HEK293T (cell line): Measurements from ENCODE around the gene THSD4.

Source experiments
- CTCF ChIA-PET: fragments of 350-600 bp; formaldehyde crosslinking; extraction: SDS; loops from one replicate; lab custom pipeline; 2021; ENCODE audit warnings: antibody characterized with exemption, inconsistent platforms; lab: Yijun Ruan, JAX
- POLR2A ChIA-PET: fragments of 350-600 bp; formaldehyde crosslinking; extraction: SDS; loops from one replicate; lab custom pipeline; 2020; ENCODE audit warnings: antibody characterized with exemption, inconsistent platforms; lab: Yijun Ruan, JAX
- DNase-seq: peaks from one replicate; pipeline ENCODE4 v3.0.0; 2012; ENCODE audit warnings: mixed read lengths; ENCODE audit errors: extremely low spot score
- ARNT ChIP-seq: fragments of 450-650 bp; IDR thresholded peaks from 2 replicates; pipeline ENCODE4 v1.6.1; 2017; ENCODE audit warnings: mild to moderate bottlenecking
- BHLHE40 ChIP-seq: fragments of 450-650 bp; IDR thresholded peaks from 2 replicates; pipeline ENCODE4 v1.6.1; 2016; ENCODE audit warnings: mild to moderate bottlenecking, moderate library complexity, borderline replicate concordance
- CTBP1 ChIP-seq: fragments of 450-650 bp; IDR thresholded peaks from 2 replicates; pipeline ENCODE4 v1.6.1; 2016; ENCODE audit warnings: borderline replicate concordance
- ELF4 ChIP-seq: fragments of 450-650 bp; IDR thresholded peaks from 2 replicates; pipeline ENCODE4 v1.6.1; 2017; ENCODE audit warnings: antibody characterized with exemption
- FOXA1 ChIP-seq: fragments of 450-650 bp; IDR thresholded peaks from 2 replicates; pipeline ENCODE4 v1.6.1; 2016; ENCODE audit warnings: mild to moderate bottlenecking
- FOXK2 ChIP-seq: fragments of 450-650 bp; IDR thresholded peaks from 2 replicates; pipeline ENCODE4 v1.6.1; 2016; ENCODE audit warnings: mild to moderate bottlenecking
- FOXM1 ChIP-seq: fragments of 450-650 bp; IDR thresholded peaks from 2 replicates; pipeline ENCODE4 v1.6.1; 2017; ENCODE audit warnings: mild to moderate bottlenecking, borderline replicate concordance
- HDGF ChIP-seq: fragments of 450-650 bp; IDR thresholded peaks from 2 replicates; pipeline ENCODE4 v1.6.1; 2017; ENCODE audit warnings: antibody characterized with exemption, borderline replicate concordance
- L3MBTL2 ChIP-seq: fragments of 450-650 bp; conservative IDR thresholded peaks from 2 replicates; pipeline ENCODE4 v1.6.1; 2016; ENCODE audit warnings: mild to moderate bottlenecking
- LEF1 ChIP-seq: fragments of 450-650 bp; IDR thresholded peaks from 2 replicates; pipeline ENCODE4 v1.6.1; 2017; ENCODE audit warnings: mild to moderate bottlenecking, borderline replicate concordance
- NFRKB ChIP-seq: fragments of 450-650 bp; IDR thresholded peaks from 2 replicates; pipeline ENCODE4 v1.6.1; 2016; ENCODE audit warnings: mild to moderate bottlenecking, moderate library complexity
- PKNOX1 ChIP-seq: fragments of 450-650 bp; IDR thresholded peaks from 2 replicates; pipeline ENCODE4 v1.6.1; 2016
- SP1 ChIP-seq: fragments of 450-650 bp; IDR thresholded peaks from 2 replicates; pipeline ENCODE4 v1.6.1; 2017
- SUZ12 ChIP-seq: fragments of 450-650 bp; IDR thresholded peaks from 2 replicates; pipeline ENCODE4 v1.6.1; 2016; ENCODE audit warnings: mild to moderate bottlenecking
- TARDBP ChIP-seq: fragments of 450-650 bp; IDR thresholded peaks from 2 replicates; pipeline ENCODE4 v1.6.1; 2016
- ZNF384 ChIP-seq: fragments of 450-650 bp; IDR thresholded peaks from 2 replicates; pipeline ENCODE4 v1.6.1; 2016

The THSD4 gene

GRCh38 chr15:71465131-71465955 is 350.1 kb downstream of the THSD4 start:
- CTCF ChIA-PET = interaction anchor here (0.7 kb wide), 2 partner anchors 87 to 1266 kb away, joined by 3 read pairs; no protein-coding TSS in a partner anchor
- no peak for DNase-seq
- POLR2A ChIA-PET = no interaction called here
- TF ChIP-seq LEF1 (no peak), L3MBTL2 (no peak), CTBP1 (no peak), ELF4 (no peak), BHLHE40 (no peak), ZNF384 (no peak), NFRKB (no peak), TARDBP (no peak), FOXK2 (no peak), SUZ12 (no peak), ARNT (no peak), HDGF (no peak)

- TF ChIP-seq TARDBP (no peak), SUZ12 (no peak), HDGF (no peak), FOXA1 (no peak), ELF4 (no peak), SP1 (no peak), PKNOX1 (no peak), LEF1 (no peak), BHLHE40 (no peak), NFRKB (no peak), FOXM1 (no peak), FOXK2 (no peak), ARNT (no peak), CTBP1 (no peak), L3MBTL2 (no peak), ZNF384 (no peak)
- CTCF ChIA-PET = interaction anchor here (0.8 to 1.0 kb wide), 2 partner anchors 12 to 16 kb away, joined by 3 read pairs; no protein-coding TSS in a partner anchor
- no peak for DNase-seq
- POLR2A ChIA-PET = no interaction called here
Measured at GRCh38 chr15:71468715-71469114, 353.4 kb downstream of the THSD4 start.

- TF ChIP-seq ARNT (no peak), CTBP1 (no peak), SP1 (no peak), FOXM1 (no peak), LEF1 (no peak)
- no peak for DNase-seq
- POLR2A ChIA-PET = no interaction called here
- CTCF ChIA-PET = interaction anchor here (1.0 kb wide), 1 partner anchor 12 kb away, joined by 3 read pairs; no protein-coding TSS in a partner anchor
Measured at GRCh38 chr15:71469413-71469812, 354.1 kb downstream of the THSD4 start.

GRCh38 chr15:71471347-71471746 is 356.1 kb downstream of the THSD4 start:
- no peak for TF ChIP-seq BHLHE40
- TF ChIP-seq SP1 = no peak
- TF ChIP-seq ARNT = no peak
- TF ChIP-seq FOXK2 = no peak
- TF ChIP-seq PKNOX1 = no peak
- no peak for TF ChIP-seq LEF1
- TF ChIP-seq FOXM1 = no peak
- TF ChIP-seq TARDBP = no peak
- TF ChIP-seq SUZ12 = no peak
- CTCF ChIA-PET = no interaction called here
- POLR2A ChIA-PET = no interaction called here
- no peak for DNase-seq

GRCh38 chr15:71472566-71472965 is 357.3 kb downstream of the THSD4 start:
- ChIA-PET CTCF (no interaction called here), POLR2A (no interaction called here)
- TF ChIP-seq SP1 = no peak
- no peak for TF ChIP-seq FOXK2
- TF ChIP-seq ARNT = no peak
- no peak for TF ChIP-seq ELF4
- no peak for TF ChIP-seq ZNF384
- TF ChIP-seq PKNOX1 = no peak
- no peak for TF ChIP-seq LEF1
- TF ChIP-seq HDGF = no peak
- TF ChIP-seq BHLHE40 = no peak
- no peak for TF ChIP-seq CTBP1
- TF ChIP-seq SUZ12 = no peak
- no peak for TF ChIP-seq FOXM1
- TF ChIP-seq L3MBTL2 = no peak
- TF ChIP-seq NFRKB = no peak
- TF ChIP-seq TARDBP = no peak
- DNase-seq = no peak

- DNase-seq = no peak
- ChIA-PET CTCF (interaction anchor here (0.6 kb wide), 1 partner anchor 29 kb away, joined by 3 read pairs; no protein-coding TSS in a partner anchor), POLR2A (no interaction called here)
- no peak for TF ChIP-seq PKNOX1
- TF ChIP-seq TARDBP = no peak
- TF ChIP-seq FOXM1 = no peak
- no peak for TF ChIP-seq ZNF384
- TF ChIP-seq BHLHE40 = no peak
- no peak for TF ChIP-seq FOXA1
- TF ChIP-seq HDGF = no peak
- no peak for TF ChIP-seq L3MBTL2
- TF ChIP-seq SP1 = no peak
- TF ChIP-seq LEF1 = no peak
- no peak for TF ChIP-seq SUZ12
- TF ChIP-seq ARNT = no peak
- no peak for TF ChIP-seq FOXK2
Measured at GRCh38 chr15:71473751-71474150, 358.5 kb downstream of the THSD4 start.
